Caco-2 (cell line): ENCODE data around the gene BEST1. TPM values are rescaled to one million over a fixed set of nuclear protein-coding genes. Genes with fewer than 3 reads are reported as not detected.

Source experiments
- BruUV-seq: library from RNA; stranded (reverse); fragments of 400-500 nt; replicated peaks from 2 replicates; lab custom pipeline; 2021; lab: Mats Ljungman, UMichigan
- CTCF ChIA-PET: fragments of 300-600 bp; sonication (Branson Sonifier 250); formaldehyde crosslinking; loops from one replicate; lab custom pipeline; 2022; ENCODE audit warnings: antibody characterized with exemption; lab: Charles Lee
- POLR2A ChIA-PET: fragments of 300-600 bp; sonication (Branson Sonifier 250); formaldehyde crosslinking; loops from one replicate; lab custom pipeline; 2022; ENCODE audit warnings: antibody characterized with exemption; lab: Charles Lee
- DNase-seq, 2 experiments: peaks; one replicate each; pipeline versions ENCODE4 v3.0.0 to v3.0.0-alpha.2; 2020 to 2022
- H3K27me3 ChIP-seq: replicated peaks from 2 replicates; pipeline ENCODE4 v1.6.0; 2011; ENCODE audit warnings: low read length; ENCODE audit not compliant: control insufficient read depth, insufficient read depth
- H3K36me3 ChIP-seq: 2 replicates; pipeline ENCODE4 v1.5.1; 2011; ENCODE audit warnings: low read length; ENCODE audit not compliant: control insufficient read depth, insufficient read depth
- H3K4me1 ChIP-seq: fragments of 250-450 bp; sonication (Bioruptor Pico); 2 replicates; pipeline ENCODE4 v1.5.1; 2020; ENCODE audit warnings: mild to moderate bottlenecking
- H3K4me3 ChIP-seq: 2 replicates; pipeline ENCODE4 v1.5.1; 2011; ENCODE audit warnings: low read depth, mild to moderate bottlenecking, control low read depth, low read length
- H3K9me3 ChIP-seq: fragments of 250-450 bp; sonication (Bioruptor Pico); 2 replicates; pipeline ENCODE4 v1.5.1; 2020; ENCODE audit warnings: mild to moderate bottlenecking, moderate library complexity
- H3K27ac Mint-ChIP-seq: one replicate; pipeline ENCODE4 v1.8.0; 2022; ENCODE audit warnings: mixed read lengths; ENCODE audit not compliant: unreplicated experiment
- H3K27me3 Mint-ChIP-seq: one replicate; pipeline ENCODE4 v1.8.0; 2022; ENCODE audit warnings: mixed read lengths; ENCODE audit not compliant: insufficient read depth, unreplicated experiment
- H3K36me3 Mint-ChIP-seq: one replicate; pipeline ENCODE4 v1.8.0; 2022; ENCODE audit warnings: mild to moderate bottlenecking, mixed read lengths; ENCODE audit not compliant: insufficient read depth, unreplicated experiment
- H3K4me1 Mint-ChIP-seq: one replicate; pipeline ENCODE4 v1.8.0; 2022; ENCODE audit warnings: low read depth, mixed read lengths; ENCODE audit not compliant: unreplicated experiment
- H3K4me3 Mint-ChIP-seq: one replicate; pipeline ENCODE4 v1.8.0; 2022; ENCODE audit warnings: mild to moderate bottlenecking, moderate library complexity, mixed read lengths; ENCODE audit not compliant: unreplicated experiment
- H3K9me3 Mint-ChIP-seq: one replicate; pipeline ENCODE4 v1.8.0; 2022; ENCODE audit warnings: mixed read lengths; ENCODE audit not compliant: unreplicated experiment
- intact Hi-C: fragments of 100-400 bp; cut with micrococcal nuclease; formaldehyde crosslinking; loops from one replicate; pipeline ENCODE4 v1.10.0; 2022; ENCODE audit not compliant: unreplicated experiment
- total RNA-seq: library from RNA; stranded (reverse); gene quantifications from 2 replicates; pipeline ENCODE4 v1.2.3, GENCODE V29; 2022
- TF ChIP-seq, protein P1 (sequence below), 2 experiments: fragments of 200-600 bp in 1 of 2; IDR thresholded peaks; 1 replicate in 1 of 2; 2 replicates in 1 of 2; pipeline versions ENCODE4 v1.5.1 to v1.8.0; 2011 to 2022; ENCODE audit warnings: antibody characterized with exemption in 1 of 2, control low read depth in 1 of 2, inconsistent platforms in 1 of 2, low read depth in 1 of 2, low read length in 1 of 2, mild to moderate bottlenecking in 1 of 2, moderate library complexity in 1 of 2; ENCODE audit not compliant: insufficient read depth in 1 of 2, severe bottlenecking in 1 of 2, unreplicated experiment in 1 of 2

The BEST1 gene
- total RNA-seq, 1 experiment from 2014 or later, result 6.7 TPM

DNA sequence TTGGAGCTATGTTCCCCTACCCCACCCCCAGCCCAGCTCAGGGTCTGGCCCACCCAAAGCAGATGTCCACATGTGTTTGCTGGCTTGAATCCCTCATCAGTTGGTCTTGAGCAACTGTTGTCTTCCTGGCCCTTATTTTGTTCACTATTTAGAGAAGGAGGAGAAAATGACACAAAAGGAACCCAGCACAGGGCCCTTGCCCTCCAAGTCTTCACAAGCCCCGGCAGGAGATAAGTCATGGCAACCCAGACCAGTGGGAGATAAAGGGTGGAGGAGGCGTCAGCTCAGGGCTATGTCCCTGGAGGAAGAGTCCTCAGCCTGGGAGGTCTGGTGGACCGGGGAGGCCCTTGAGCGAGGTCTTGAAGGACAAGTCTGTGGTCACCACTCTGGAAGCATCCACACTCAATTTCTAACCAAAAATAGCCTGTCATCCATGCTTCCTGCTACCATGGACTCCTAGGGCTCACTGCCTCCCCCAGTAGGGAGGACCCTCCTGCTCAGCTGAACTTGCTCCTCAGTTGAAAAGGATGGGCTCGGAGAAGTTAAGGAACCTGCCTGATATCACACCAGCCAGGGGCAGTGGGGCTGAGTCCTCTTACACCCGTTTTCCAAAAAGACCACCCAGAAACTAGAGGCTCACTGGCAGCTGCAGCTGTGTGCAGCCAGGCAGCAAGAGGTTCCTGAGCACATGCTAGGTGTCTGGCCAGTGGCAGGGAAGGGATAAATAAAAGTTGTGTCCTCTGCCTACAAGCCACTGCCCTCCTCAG lies 31.0 kb upstream of the BEST1 start:
- Mint-ChIP-seq H3K4me3 (no peak overlapping the region), H3K27ac (no peak overlapping the region), H3K9me3 (no peaks in the 10 kb centered on the region), H3K27me3 (no peaks in the 10 kb centered on the region), H3K36me3 (peaks cover 8% of the 10 kb centered on the region), H3K4me1 (peaks cover 42% of the 10 kb centered on the region)
- no peak overlapping the region for H3K4me3 ChIP-seq
- CTCF ChIA-PET, result no interaction called here
- no peak for DNase-seq
- H3K4me1 ChIP-seq, result peaks cover 40% of the 10 kb centered on the region
- H3K9me3 ChIP-seq, result no peaks in the 10 kb centered on the region
- intact Hi-C loops, result loop anchor here (10.0 kb wide), 1 partner anchor 884 kb away; no protein-coding TSS in a partner anchor
- POLR2A ChIA-PET, result no interaction called here
- no peaks in the 10 kb centered on the region for H3K27me3 ChIP-seq
- no TSS peak for BruUV-seq
- TF ChIP-seq, protein P1, sequence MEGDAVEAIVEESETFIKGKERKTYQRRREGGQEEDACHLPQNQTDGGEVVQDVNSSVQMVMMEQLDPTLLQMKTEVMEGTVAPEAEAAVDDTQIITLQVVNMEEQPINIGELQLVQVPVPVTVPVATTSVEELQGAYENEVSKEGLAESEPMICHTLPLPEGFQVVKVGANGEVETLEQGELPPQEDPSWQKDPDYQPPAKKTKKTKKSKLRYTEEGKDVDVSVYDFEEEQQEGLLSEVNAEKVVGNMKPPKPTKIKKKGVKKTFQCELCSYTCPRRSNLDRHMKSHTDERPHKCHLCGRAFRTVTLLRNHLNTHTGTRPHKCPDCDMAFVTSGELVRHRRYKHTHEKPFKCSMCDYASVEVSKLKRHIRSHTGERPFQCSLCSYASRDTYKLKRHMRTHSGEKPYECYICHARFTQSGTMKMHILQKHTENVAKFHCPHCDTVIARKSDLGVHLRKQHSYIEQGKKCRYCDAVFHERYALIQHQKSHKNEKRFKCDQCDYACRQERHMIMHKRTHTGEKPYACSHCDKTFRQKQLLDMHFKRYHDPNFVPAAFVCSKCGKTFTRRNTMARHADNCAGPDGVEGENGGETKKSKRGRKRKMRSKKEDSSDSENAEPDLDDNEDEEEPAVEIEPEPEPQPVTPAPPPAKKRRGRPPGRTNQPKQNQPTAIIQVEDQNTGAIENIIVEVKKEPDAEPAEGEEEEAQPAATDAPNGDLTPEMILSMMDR (IDR thresholded peaks at IDR 0.05; ENCODE audit: insufficient read depth in 1 of 2, low read depth in 1 of 2, low read length in 1 of 2, severe bottlenecking in 1 of 2, unreplicated experiment in 1 of 2), result no peak
- H3K36me3 ChIP-seq, result no peaks in the 10 kb centered on the region

DNA sequence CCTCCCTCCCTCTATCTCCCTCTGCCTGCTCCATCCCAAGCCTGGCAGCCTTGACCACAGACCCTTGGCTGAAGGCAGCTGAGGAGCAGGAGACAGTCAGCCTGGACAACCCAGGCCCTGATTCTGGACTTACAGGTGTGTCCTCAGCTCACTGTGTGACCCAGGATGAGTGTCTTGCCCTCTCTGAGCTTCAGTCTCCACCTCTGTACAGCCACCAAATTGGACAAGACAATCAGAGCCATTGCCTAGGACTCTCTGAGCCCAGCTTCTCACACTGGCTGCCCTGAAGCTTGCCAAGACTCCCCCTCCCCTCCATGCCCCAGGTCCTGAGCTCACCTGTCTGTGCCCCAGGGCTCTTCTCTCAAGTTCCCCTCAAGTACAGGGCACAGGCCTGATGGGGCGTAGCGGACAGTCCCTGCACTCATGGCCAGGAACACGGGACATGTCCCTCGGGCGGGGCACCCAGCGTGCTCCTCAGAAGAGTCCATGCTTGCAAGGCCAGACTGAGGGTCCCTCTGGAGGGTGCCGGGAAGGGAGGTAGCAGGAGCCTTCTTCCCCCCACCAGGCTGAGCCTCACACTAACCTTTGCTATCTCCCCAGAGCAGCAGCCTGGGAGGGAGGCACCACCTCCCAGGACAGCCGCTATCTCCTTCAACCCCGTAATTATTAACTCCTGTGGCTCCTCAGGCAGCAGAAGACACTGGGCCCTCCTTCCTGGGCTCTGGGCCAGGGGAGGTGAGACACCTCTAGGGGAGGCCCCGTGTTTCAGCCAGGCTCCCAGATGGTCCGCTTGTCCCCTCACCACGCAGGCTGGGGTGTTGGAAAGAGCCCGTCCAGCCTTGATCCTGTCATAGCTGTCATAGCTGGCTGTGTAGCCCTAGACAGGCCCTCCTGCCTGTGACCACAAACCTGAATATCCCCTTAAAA lies 30.2 kb upstream of the BEST1 start:
- intact Hi-C loops, result loop anchor here (10.0 kb wide), 1 partner anchor 885 kb away; no protein-coding TSS in a partner anchor
- TF ChIP-seq, protein P1 (IDR thresholded peaks at IDR 0.05; ENCODE audit: insufficient read depth in 1 of 2, low read depth in 1 of 2, low read length in 1 of 2, severe bottlenecking in 1 of 2, unreplicated experiment in 1 of 2), result no peak
- Mint-ChIP-seq H3K4me3 (peak overlapping the region; percentile 44), H3K4me1 (peaks cover 51% of the 10 kb centered on the region), H3K27ac (no peak overlapping the region), H3K27me3 (no peaks in the 10 kb centered on the region), H3K36me3 (peaks cover 11% of the 10 kb centered on the region), H3K9me3 (no peaks in the 10 kb centered on the region)
- no TSS peak for BruUV-seq
- Histone ChIP-seq H3K4me1 (peaks cover 49% of the 10 kb centered on the region), H3K4me3 (no peak overlapping the region), H3K36me3 (no peaks in the 10 kb centered on the region), H3K9me3 (no peaks in the 10 kb centered on the region), H3K27me3 (no peaks in the 10 kb centered on the region)
- DNase-seq, result peak; percentile 52 to 68
- ChIA-PET POLR2A (no interaction called here), CTCF (interaction anchor here (0.5 kb wide), 1 partner anchor 9 kb away, joined by 5 read pairs; no protein-coding TSS in a partner anchor)

DNA sequence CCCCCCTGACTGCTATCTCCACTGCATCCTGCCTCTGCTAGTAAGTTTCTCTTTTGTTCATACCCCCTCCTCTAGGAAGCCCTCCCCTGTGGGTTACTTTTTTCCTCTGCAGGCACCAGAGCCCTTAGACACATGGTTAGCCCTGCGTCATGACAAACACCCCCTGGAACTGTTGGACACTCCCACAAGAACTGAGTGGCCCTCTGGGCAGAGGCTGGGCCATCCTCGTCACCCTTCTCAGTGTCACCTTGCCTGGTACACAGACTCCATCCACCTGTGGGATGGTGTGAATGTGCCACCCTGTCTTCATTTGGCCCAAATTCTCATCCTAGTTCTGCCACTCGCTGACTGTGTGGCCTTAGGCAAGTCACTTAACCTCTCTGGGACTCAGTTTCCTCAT lies 28.7 kb upstream of the BEST1 start:
- H3K9me3 Mint-ChIP-seq, result no peaks in the 10 kb centered on the region
- no TSS peak for BruUV-seq
- intact Hi-C loops, result no loop called here
- peaks cover 11% of the 10 kb centered on the region for H3K36me3 Mint-ChIP-seq
- POLR2A ChIA-PET, result no interaction called here
- DNase-seq, result no peak
- CTCF ChIA-PET, result interaction anchor here (0.7 kb wide), 1 partner anchor 26 kb away, joined by 3 read pairs; no protein-coding TSS in a partner anchor
- H3K4me1 Mint-ChIP-seq, result peaks cover 59% of the 10 kb centered on the region
- no peak overlapping the region for H3K4me3 ChIP-seq
- H3K9me3 ChIP-seq, result no peaks in the 10 kb centered on the region
- H3K36me3 ChIP-seq, result no peaks in the 10 kb centered on the region
- no peaks in the 10 kb centered on the region for H3K27me3 ChIP-seq
- peak overlapping the region; percentile 15 for H3K27ac Mint-ChIP-seq
- H3K4me3 Mint-ChIP-seq, result no peak overlapping the region
- H3K4me1 ChIP-seq, result peaks cover 56% of the 10 kb centered on the region
- TF ChIP-seq, protein P1 (IDR thresholded peaks at IDR 0.05; ENCODE audit: insufficient read depth in 1 of 2, low read depth in 1 of 2, low read length in 1 of 2, severe bottlenecking in 1 of 2, unreplicated experiment in 1 of 2), result no peak
- no peaks in the 10 kb centered on the region for H3K27me3 Mint-ChIP-seq
